Mucosa of rectum (tissue), 2 donors: ENCODE data around the gene CD27.

Experiments
- H3K27ac ChIP-seq, 2 donors: one replicate each; pipeline ENCODE4 v1.7.0; 2013; ENCODE audit warnings: inconsistent platforms in 2 of 2, low read depth in 2 of 2, low read length in 2 of 2
- H3K27me3 ChIP-seq, 2 donors: one replicate each; pipeline ENCODE4 v1.7.0; 2013; ENCODE audit warnings: low read length in 2 of 2; ENCODE audit not compliant: control insufficient read depth in 2 of 2, insufficient read depth in 2 of 2
- H3K36me3 ChIP-seq, 2 donors: one replicate each; pipeline ENCODE4 v1.7.0; 2013; ENCODE audit warnings: low read length in 2 of 2; ENCODE audit not compliant: control insufficient read depth in 2 of 2, insufficient read depth in 2 of 2
- H3K4me1 ChIP-seq, 2 donors: one replicate each; pipeline ENCODE4 v1.7.0; 2013; ENCODE audit warnings: low read length in 2 of 2, mild to moderate bottlenecking in 1 of 2; ENCODE audit not compliant: control insufficient read depth in 2 of 2, insufficient read depth in 2 of 2
- H3K4me3 ChIP-seq, 2 donors: one replicate each; pipeline ENCODE4 v1.7.0; 2013; ENCODE audit warnings: low read length in 2 of 2
- H3K9ac ChIP-seq, 2 donors: one replicate each; pipeline ENCODE4 v1.7.0; 2013; ENCODE audit warnings: low read length in 2 of 2, low read depth in 1 of 2, mild to moderate bottlenecking in 1 of 2
- H3K9me3 ChIP-seq, 2 donors: one replicate each; pipeline ENCODE4 v1.7.0; 2013; ENCODE audit warnings: low read length in 2 of 2; ENCODE audit not compliant: control insufficient read depth in 2 of 2
- donor health status: healthy.
- donor health status: Normal muscosa, but diverticular disease.

Gene CD27

GRCh38 chr12:6434205-6435140 lies 10.3 kb upstream of the CD27 start:
- H3K27ac ChIP-seq, result no peak overlapping the region
- no peaks in the 10 kb centered on the region for H3K9me3 ChIP-seq
- H3K4me1 ChIP-seq, result peaks cover 9 to 15% of the 10 kb centered on the region in 2 donors
- H3K36me3 ChIP-seq, result no peaks in the 10 kb centered on the region
- H3K27me3 ChIP-seq, result no peaks in the 10 kb centered on the region
- H3K4me3 ChIP-seq, result no peak overlapping the region
- no peak overlapping the region for H3K9ac ChIP-seq

- Histone ChIP-seq H3K4me1 (peaks cover 0 to 4% of the 10 kb centered on the region in 2 donors), H3K27me3 (no peaks in the 10 kb centered on the region), H3K36me3 (no peaks in the 10 kb centered on the region), H3K9me3 (no peaks in the 10 kb centered on the region), H3K9ac (no peak overlapping the region), H3K27ac (no peak overlapping the region), H3K4me3 (no peak overlapping the region)
Measured at GRCh38 chr12:6435961-6436715, 8.6 kb upstream of the CD27 start.

- H3K36me3 ChIP-seq, result no peaks in the 10 kb centered on the region
- H3K27me3 ChIP-seq, result no peaks in the 10 kb centered on the region
- H3K4me3 ChIP-seq, result no peak overlapping the region
- no peak overlapping the region for H3K9ac ChIP-seq
- H3K9me3 ChIP-seq, result no peaks in the 10 kb centered on the region
- H3K4me1 ChIP-seq, result no peaks in the 10 kb centered on the region
- no peak overlapping the region for H3K27ac ChIP-seq
Measured at GRCh38 chr12:6437586-6437985, 7.2 kb upstream of the CD27 start.

- Histone ChIP-seq H3K27me3 (no peaks in the 10 kb centered on the region), H3K36me3 (no peaks in the 10 kb centered on the region), H3K27ac (no peak overlapping the region), H3K4me1 (no peaks in the 10 kb centered on the region), H3K9ac (no peak overlapping the region), H3K4me3 (no peak overlapping the region), H3K9me3 (no peaks in the 10 kb centered on the region)
Measured at GRCh38 chr12:6438345-6438744, 6.4 kb upstream of the CD27 start.

- Histone ChIP-seq H3K27ac (no peak overlapping the region), H3K36me3 (peaks cover 0 to 2% of the 10 kb centered on the region in 2 donors), H3K4me3 (no peak overlapping the region), H3K27me3 (no peaks in the 10 kb centered on the region), H3K4me1 (peaks cover 0 to 2% of the 10 kb centered on the region in 2 donors), H3K9me3 (no peaks in the 10 kb centered on the region), H3K9ac (no peak overlapping the region)
Measured at GRCh38 chr12:6440391-6440790, 4.4 kb upstream of the CD27 start.

- H3K4me1 ChIP-seq, result peaks cover 0 to 2% of the 10 kb centered on the region in 2 donors
- H3K9me3 ChIP-seq, result no peaks in the 10 kb centered on the region
- no peaks in the 10 kb centered on the region for H3K27me3 ChIP-seq
- H3K4me3 ChIP-seq, result no peak overlapping the region
- no peak overlapping the region for H3K9ac ChIP-seq
- peak overlapping the region in 1 of 2 donors; percentile 58 for H3K27ac ChIP-seq
- H3K36me3 ChIP-seq, result peaks cover 0 to 7% of the 10 kb centered on the region in 2 donors
Measured at GRCh38 chr12:6442836-6443235, 1.9 kb upstream of the CD27 start.

DNA sequence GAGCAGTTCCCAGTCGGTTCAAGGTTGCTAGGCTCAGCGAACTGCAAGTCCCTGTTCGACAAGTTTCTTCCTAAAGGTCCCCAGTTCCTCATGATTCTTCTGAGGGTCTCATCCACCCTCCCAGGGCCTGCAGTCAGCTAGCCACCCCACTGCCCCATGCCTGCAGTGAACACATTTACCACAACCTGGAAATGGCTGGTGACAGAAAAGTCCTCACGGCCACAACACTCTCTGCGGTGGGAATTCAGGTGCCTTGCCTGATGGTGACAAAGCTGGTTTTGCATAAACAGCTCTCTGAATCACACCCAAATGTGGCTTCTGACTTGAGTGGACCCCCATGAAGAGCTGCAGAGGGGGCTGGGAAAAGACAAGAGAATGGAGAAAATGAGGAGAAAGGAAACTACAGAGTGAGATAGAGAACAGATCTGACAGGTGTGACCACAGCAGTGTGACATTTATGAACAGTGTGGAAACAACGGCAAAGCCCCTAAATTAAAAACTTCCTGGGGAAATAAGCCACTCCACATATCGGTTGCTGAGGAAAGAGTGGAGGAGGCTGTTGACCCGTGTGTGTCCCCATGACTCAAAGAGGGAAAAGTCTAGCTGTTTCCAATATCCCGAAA lies 1.3 kb upstream of the CD27 start:
- H3K4me3 ChIP-seq, result peak overlapping the region in 1 of 2 donors; percentile 13
- H3K4me1 ChIP-seq, result peaks cover 0 to 2% of the 10 kb centered on the region in 2 donors

GRCh38 chr12:6444031-6444430 lies 724 bp upstream of the CD27 start:
- Histone ChIP-seq H3K4me3 (peak overlapping the region in 1 of 2 donors; percentile 3), H3K9me3 (no peaks in the 10 kb centered on the region), H3K9ac (peak overlapping the region in 1 of 2 donors; percentile 14), H3K27me3 (no peaks in the 10 kb centered on the region), H3K36me3 (peaks cover 0 to 7% of the 10 kb centered on the region in 2 donors), H3K27ac (peak overlapping the region in 1 of 2 donors; percentile 76), H3K4me1 (peaks cover 0 to 2% of the 10 kb centered on the region in 2 donors)

More for the DNA sequence above, 1.3 kb upstream of the CD27 start:
- no peaks in the 10 kb centered on the region for H3K9me3 ChIP-seq
- H3K27me3 ChIP-seq, result no peaks in the 10 kb centered on the region
- peaks cover 0 to 7% of the 10 kb centered on the region in 2 donors for H3K36me3 ChIP-seq
- peak overlapping the region in 1 of 2 donors; percentile 76 for H3K27ac ChIP-seq
- peak overlapping the region in 1 of 2 donors; percentile 34 for H3K9ac ChIP-seq

- Histone ChIP-seq H3K27ac (peak overlapping the region; percentile 93 to 99), H3K36me3 (peaks cover 16 to 26% of the 10 kb centered on the region in 2 donors), H3K27me3 (no peaks in the 10 kb centered on the region), H3K9me3 (no peaks in the 10 kb centered on the region), H3K4me3 (peak overlapping the region; percentile 79 to 95), H3K9ac (peak overlapping the region; percentile 97 to 99), H3K4me1 (peaks cover 28 to 32% of the 10 kb centered on the region in 2 donors)
Measured at GRCh38 chr12:6450091-6450868, 5.5 kb downstream of the CD27 start.
